Epithelial cell of proximal tubule (primary cell): ENCODE measurements around the gene GSTK1. TPM values are rescaled to one million over a fixed set of nuclear protein-coding genes. Genes with fewer than 3 reads are reported as not detected.

Experiments
- DNase-seq: peaks from one replicate; pipeline ENCODE4 v3.0.0-alpha.2; 2011; ENCODE audit warnings: low read depth
- H3K4me3 ChIP-seq: 2 replicates; pipeline ENCODE4 v1.5.1; 2011; ENCODE audit warnings: low read depth, mild to moderate bottlenecking, low read length
- total RNA-seq: library from RNA; depleted of rRNA; stranded (reverse); fragments of >200 nt; gene quantifications from 2 replicates; pipeline ENCODE4 v1.2.3, GENCODE V29; 2015
- TF ChIP-seq, protein P1 (sequence below): conservative IDR thresholded peaks from 2 replicates; pipeline ENCODE4 v1.5.1; 2012; ENCODE audit warnings: low read depth, mild to moderate bottlenecking, low read length

GSTK1 gene
- total RNA-seq, 1 donor from 2014 or later: 95.1 TPM

DNA sequence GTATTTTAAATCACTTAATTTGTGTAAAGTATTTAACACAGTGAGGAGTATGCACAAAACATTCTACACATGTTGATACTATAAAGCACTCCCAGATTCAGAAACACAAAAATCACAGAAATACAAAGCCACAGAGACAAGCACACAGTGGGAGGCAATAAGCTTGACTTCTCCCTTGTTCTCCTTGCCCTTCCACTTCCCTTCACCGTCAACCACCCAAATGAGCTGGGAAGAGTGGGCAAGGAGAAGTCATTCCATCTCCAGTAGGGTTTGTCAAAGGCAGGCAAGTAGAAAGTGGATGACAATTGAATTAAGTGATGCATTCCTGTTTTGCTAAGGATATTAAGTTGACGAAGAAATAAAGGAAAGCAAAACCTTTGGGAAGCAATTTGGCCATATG is 17.3 kb downstream of the GSTK1 start:
- TF ChIP-seq, protein P1, sequence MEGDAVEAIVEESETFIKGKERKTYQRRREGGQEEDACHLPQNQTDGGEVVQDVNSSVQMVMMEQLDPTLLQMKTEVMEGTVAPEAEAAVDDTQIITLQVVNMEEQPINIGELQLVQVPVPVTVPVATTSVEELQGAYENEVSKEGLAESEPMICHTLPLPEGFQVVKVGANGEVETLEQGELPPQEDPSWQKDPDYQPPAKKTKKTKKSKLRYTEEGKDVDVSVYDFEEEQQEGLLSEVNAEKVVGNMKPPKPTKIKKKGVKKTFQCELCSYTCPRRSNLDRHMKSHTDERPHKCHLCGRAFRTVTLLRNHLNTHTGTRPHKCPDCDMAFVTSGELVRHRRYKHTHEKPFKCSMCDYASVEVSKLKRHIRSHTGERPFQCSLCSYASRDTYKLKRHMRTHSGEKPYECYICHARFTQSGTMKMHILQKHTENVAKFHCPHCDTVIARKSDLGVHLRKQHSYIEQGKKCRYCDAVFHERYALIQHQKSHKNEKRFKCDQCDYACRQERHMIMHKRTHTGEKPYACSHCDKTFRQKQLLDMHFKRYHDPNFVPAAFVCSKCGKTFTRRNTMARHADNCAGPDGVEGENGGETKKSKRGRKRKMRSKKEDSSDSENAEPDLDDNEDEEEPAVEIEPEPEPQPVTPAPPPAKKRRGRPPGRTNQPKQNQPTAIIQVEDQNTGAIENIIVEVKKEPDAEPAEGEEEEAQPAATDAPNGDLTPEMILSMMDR: no peak
- no peak for DNase-seq
- no peak overlapping the region for H3K4me3 ChIP-seq

DNA sequence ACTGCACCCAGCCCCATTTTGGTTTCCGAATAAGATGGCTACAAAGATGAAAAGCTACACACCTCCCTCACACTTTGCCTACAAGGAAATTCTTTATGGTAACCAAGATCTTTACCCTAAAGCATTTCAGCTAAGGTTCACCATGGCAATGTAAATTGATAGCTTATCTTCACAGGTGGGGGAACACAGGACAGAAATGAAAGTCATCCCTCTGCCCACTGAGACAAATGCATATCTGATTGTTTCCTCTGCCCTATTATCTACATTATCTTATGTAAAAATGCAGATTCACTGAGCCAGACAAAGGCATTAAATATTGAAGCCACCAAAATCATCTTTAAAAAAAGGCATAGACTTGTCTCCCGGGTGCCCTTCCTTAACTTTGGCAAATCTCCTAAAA is 18.3 kb downstream of the GSTK1 start:
- TF ChIP-seq, protein P1: no peak
- no peak overlapping the region for H3K4me3 ChIP-seq
- no peak for DNase-seq

DNA sequence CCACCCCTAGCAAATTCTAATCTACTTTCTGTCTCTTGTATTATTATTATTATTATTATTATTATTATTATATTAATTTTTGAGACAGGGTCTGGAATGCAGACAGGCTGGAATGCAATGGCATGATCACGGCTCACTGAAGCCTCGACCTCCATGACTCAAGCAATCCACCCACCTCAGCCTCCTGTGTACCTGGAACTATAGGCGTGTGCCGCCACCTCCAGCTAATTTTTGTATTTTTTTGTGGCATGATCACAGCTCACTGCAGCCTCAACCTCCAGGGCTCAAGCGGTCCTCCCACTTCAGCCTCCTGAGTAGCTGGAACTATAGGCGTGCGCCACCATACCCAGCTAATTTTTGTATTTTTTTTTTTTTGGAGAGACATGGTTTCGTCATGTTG is 18.9 kb downstream of the GSTK1 start:
- TF ChIP-seq, protein P1: no peak
- H3K4me3 ChIP-seq: no peak overlapping the region
- DNase-seq: no peak

DNA sequence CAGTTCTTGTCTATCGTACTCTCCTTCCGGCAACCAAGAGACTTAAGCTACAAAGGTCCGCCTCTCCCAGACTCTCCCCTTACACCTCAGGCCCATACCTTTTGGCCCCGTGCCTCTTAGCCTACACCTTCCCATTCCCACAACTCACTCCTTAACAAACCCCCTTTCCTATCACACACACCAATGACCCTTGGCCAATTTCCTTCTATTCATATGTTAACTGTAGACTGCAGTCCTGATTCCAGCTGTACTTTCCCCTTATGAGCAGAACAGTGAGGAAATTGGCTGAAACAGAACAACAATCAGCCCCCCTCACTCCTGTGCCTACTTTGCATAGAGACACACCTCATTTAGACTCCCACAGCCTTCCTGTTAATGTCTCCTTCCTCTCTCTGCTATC is 20.1 kb downstream of the GSTK1 start:
- H3K4me3 ChIP-seq: no peak overlapping the region
- no peak for DNase-seq
- TF ChIP-seq, protein P1: no peak

DNA sequence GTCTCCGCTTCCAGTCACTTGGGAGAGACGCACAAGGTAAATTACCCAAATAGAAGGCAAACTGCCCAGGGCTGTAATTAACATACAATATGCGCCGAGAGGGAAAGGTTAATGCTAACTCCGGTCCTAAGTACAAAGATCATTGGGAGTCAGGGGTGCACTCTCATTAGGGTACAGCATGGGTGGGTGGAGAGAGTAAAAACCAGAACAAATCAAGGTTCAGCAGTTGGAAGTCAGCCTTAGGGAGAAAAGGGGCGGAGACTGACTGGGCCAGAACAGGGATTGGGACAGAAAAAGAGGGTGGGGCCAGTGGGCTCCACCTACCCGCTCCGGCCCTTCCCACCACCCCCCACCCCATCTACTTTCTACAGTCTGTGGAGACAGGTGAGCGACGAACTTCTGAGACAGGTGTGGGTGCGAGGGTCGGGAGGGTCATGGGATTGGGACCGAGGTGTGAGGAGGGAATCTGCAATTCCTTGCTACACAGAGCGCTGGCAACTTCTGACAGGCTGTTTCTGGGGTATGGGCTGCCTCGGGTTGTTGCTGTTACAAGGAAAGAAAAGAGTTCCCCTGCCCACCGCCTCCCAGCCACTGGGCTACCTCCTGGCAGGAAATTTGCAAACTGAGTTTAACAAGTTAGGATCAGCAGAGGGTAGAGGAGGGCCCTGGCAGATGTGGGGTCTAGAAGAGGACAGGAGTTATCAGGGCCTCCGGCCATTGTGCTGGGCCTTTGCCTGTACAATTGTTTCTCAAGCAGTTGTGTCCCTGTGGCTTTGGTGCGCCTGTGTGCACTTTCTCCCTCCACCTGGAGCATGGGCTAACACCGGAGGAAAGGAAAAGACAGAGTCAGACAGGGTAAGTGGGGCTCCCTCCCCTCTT is 21.6 kb downstream of the GSTK1 start, which contains the start of gene TMEM139:
Gene TMEM139, plus strand, starts transcription at position 368 of the 879 bp plus-strand sequence. CDS start 1,000 bp downstream, outside the sequence.
- TF ChIP-seq, protein P1: no peak
- H3K4me3 ChIP-seq: peak within 1 kb of the TSS; percentile 65
- DNase-seq: no peak

DNA sequence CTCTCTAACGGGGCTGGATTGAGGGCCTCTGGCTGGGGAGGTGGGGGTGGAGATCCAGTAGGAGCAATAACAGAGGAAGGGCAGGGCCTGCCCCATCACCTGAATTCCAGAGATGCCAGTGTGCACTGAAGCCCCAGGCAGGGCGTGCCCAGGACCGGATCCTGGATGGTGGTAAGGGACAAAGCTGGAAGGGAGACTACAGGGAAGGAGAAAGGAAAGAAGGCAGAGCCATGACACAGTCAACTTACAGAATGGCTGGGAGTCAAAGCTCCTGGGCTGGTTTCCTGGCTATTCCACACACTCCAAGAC is 22.2 kb downstream of the GSTK1 start:
- TF ChIP-seq, protein P1: no peak
- H3K4me3 ChIP-seq: peak overlapping the region; percentile 65
- DNase-seq: peak; percentile 56
